ENCODE measurements around the gene C17orf78. TPM values are rescaled to one million over a fixed set of nuclear protein-coding genes. Genes with fewer than 3 reads are reported as not detected.

Gene C17orf78
- total RNA-seq, 3 donors from 2014 or later, result not detected

DNA sequence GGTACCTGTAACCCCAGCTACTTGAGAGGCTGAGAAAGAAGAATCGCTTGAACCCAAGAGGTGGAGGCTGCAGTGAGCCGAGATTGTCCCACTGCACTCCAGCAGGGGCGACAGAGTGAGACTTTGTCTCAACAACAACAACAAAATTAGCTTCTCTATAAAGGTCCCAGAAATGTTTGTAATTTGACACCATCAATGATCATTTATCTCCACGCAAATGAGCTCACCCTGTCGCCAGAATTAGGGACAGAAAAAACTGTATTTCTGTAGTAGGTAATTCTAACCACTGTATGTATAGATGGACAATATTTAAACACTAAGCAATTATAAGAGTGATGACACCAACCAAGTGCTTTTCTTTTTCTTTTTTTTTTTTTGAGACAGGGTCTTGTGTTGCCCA is 10.7 kb downstream of the C17orf78 start:
- Histone ChIP-seq H3K4me1 (no peaks in the 10 kb centered on the region), H3K27ac (no peak overlapping the region), H3K9me3 (no peaks in the 10 kb centered on the region), H3K36me3 (no peaks in the 10 kb centered on the region), H3K27me3 (no peaks in the 10 kb centered on the region), H3K4me3 (no peak overlapping the region)
- TF ChIP-seq, protein P1, sequence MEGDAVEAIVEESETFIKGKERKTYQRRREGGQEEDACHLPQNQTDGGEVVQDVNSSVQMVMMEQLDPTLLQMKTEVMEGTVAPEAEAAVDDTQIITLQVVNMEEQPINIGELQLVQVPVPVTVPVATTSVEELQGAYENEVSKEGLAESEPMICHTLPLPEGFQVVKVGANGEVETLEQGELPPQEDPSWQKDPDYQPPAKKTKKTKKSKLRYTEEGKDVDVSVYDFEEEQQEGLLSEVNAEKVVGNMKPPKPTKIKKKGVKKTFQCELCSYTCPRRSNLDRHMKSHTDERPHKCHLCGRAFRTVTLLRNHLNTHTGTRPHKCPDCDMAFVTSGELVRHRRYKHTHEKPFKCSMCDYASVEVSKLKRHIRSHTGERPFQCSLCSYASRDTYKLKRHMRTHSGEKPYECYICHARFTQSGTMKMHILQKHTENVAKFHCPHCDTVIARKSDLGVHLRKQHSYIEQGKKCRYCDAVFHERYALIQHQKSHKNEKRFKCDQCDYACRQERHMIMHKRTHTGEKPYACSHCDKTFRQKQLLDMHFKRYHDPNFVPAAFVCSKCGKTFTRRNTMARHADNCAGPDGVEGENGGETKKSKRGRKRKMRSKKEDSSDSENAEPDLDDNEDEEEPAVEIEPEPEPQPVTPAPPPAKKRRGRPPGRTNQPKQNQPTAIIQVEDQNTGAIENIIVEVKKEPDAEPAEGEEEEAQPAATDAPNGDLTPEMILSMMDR (IDR thresholded peaks at IDR 0.05), result no peak
- TF ChIP-seq POLR2AphosphoS5 (IDR thresholded peaks at IDR 0.05), result no peak
- no peak for TF ChIP-seq POLR2A (IDR thresholded peaks at IDR 0.05)
- DNase-seq (ENCODE audit: low spot score in 2 of 2), result no peak
- intact Hi-C loops (cut with DNase I; ENCODE audit: low total_unique reads), result no loop called here

DNA sequence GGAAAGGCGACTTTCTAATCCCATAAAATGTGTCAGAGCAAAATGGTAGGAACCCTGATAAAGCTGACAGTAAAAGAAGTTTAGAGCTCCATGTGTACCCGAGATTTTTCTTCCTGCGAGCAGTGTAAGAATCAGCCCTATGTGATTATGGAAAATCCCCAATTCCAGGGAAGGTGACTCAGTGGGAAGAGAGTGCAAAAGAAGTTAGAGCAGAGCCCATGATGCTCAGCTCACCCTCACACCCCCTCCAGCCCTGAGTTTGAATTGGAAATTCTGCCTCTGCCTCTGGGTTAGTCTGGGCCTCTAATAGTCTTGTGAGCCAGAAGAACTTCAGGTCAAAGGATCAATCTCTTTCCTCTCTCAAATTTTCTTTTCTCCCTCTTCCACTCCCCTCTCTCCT is 12.5 kb downstream of the C17orf78 start:
- Histone ChIP-seq H3K4me1 (no peaks in the 10 kb centered on the region), H3K27me3 (no peaks in the 10 kb centered on the region), H3K4me3 (no peak overlapping the region), H3K27ac (no peak overlapping the region), H3K9me3 (no peaks in the 10 kb centered on the region), H3K36me3 (no peaks in the 10 kb centered on the region)
- no peak for DNase-seq (ENCODE audit: low spot score in 2 of 2)
- TF ChIP-seq, protein P1 (IDR thresholded peaks at IDR 0.05), result no peak
- TF ChIP-seq POLR2AphosphoS5 (IDR thresholded peaks at IDR 0.05) (no peak), POLR2A (IDR thresholded peaks at IDR 0.05) (no peak)
- intact Hi-C loops (cut with DNase I; ENCODE audit: low total_unique reads), result no loop called here

DNA sequence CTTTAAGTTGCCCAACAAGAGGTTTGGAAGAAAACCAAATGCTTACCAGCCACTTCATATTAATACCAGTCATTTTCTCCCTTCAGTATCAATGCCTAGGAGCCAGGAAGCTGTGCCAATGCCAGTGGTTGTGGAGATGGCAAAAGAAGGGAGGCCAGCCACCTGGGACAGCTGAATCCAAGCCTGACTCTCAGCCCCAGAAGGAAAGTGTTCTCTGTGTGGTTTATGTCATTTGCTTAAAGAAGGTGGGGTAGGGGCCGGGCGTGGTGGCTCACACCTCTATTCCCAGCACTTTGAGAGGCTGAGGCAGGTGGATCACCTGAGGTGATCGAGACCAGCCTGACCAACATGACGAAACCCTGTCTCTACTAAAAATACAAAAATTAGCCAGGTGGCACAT is 13.4 kb downstream of the C17orf78 start:
- DNase-seq (ENCODE audit: low spot score in 2 of 2), result no peak
- no peak for TF ChIP-seq POLR2A (IDR thresholded peaks at IDR 0.05)
- TF ChIP-seq, protein P1 (IDR thresholded peaks at IDR 0.05), result no peak
- TF ChIP-seq POLR2AphosphoS5 (IDR thresholded peaks at IDR 0.05), result no peak
- Histone ChIP-seq H3K36me3 (no peaks in the 10 kb centered on the region), H3K27me3 (no peaks in the 10 kb centered on the region), H3K4me3 (no peak overlapping the region), H3K4me1 (no peaks in the 10 kb centered on the region), H3K9me3 (no peaks in the 10 kb centered on the region), H3K27ac (peak overlapping the region in 1 of 2 donors; percentile 52)
- intact Hi-C loops (cut with DNase I; ENCODE audit: low total_unique reads), result no loop called here

DNA sequence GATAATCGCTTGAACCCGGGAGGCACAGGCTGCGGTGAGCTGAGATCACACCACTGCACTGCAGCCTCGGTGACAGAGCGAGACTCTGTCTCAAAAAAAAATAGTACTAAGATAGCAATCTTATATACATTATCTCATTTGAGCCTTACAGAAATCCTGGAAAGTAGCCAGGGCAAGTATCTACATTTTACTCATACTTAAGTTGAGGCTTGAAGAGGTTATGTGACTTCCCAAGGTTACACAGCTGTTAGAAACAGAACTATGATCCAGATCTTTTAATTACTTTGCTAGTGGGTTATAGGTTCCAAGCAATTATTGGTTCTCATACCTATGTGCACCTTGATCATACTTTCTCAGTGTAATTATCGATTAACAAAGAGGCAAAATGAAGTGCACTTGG is 15.4 kb downstream of the C17orf78 start:
- H3K9me3 ChIP-seq, result no peaks in the 10 kb centered on the region
- H3K4me1 ChIP-seq, result no peaks in the 10 kb centered on the region
- no peaks in the 10 kb centered on the region for H3K27me3 ChIP-seq
- no peak overlapping the region for H3K4me3 ChIP-seq
- intact Hi-C loops (cut with DNase I; ENCODE audit: low total_unique reads), result no loop called here
- H3K27ac ChIP-seq, result no peak overlapping the region
- no peak for DNase-seq (ENCODE audit: low spot score in 2 of 2)
- no peaks in the 10 kb centered on the region for H3K36me3 ChIP-seq
- no peak for TF ChIP-seq POLR2A (IDR thresholded peaks at IDR 0.05)
- TF ChIP-seq, protein P1 (IDR thresholded peaks at IDR 0.05), result no peak

DNA sequence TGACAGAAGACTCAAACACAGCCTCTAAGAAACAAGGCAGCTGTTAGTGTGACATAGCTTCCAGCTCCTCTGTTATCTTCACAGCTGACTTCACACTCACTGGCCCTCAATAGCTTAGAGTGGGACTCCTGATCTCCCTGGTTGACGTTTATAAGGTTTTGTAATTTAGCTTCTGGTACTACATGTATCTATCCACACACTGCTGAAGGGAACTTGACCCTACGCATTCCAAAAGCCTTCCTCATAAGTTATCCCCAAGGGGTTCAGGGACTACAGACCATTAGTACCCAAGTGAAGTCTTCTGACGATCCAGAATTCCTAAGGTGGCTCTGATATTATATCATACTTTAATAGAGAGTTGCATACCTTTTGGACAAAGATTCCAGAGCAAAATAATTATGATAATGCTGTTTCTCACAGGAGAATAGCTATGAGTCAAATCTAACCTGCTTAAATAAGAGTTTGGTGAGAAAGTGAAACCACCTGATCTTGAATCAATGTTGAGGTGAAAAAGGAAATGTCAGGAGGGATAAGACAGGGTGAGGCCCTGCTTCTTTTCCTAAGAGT is 16.3 kb downstream of the C17orf78 start:
- Histone ChIP-seq H3K36me3 (no peaks in the 10 kb centered on the region), H3K27ac (no peak overlapping the region), H3K9me3 (no peaks in the 10 kb centered on the region), H3K27me3 (no peaks in the 10 kb centered on the region), H3K4me3 (no peak overlapping the region), H3K4me1 (no peaks in the 10 kb centered on the region)
- TF ChIP-seq POLR2AphosphoS5 (IDR thresholded peaks at IDR 0.05) (no peak), POLR2A (IDR thresholded peaks at IDR 0.05) (no peak)
- TF ChIP-seq, protein P1 (IDR thresholded peaks at IDR 0.05), result no peak
- intact Hi-C loops (cut with DNase I; ENCODE audit: low total_unique reads), result no loop called here
- no peak for DNase-seq (ENCODE audit: low spot score in 2 of 2)

All from breast epithelium (tissue), 4 donors.